Fibroblast of lung (primary cell): ENCODE measurements around the gene GSG1L. TPM values are rescaled to one million over a fixed set of nuclear protein-coding genes. Genes with fewer than 3 reads are reported as not detected.

Source experiments
- DNase-seq, 2 donors: peaks; one replicate each; pipeline versions ENCODE4 v3.0.0 to v3.0.0-alpha.2; 2010; ENCODE audit warnings: low read depth in 2 of 2
- H2AFZ ChIP-seq: 2 replicates; pipeline ENCODE4 v1.5.1; 2012; ENCODE audit warnings: low read length, control low read depth, inconsistent platforms
- H3K27ac ChIP-seq: 2 replicates; pipeline ENCODE4 v1.5.1; 2011; ENCODE audit warnings: low read length, control low read depth; ENCODE audit not compliant: insufficient read depth
- H3K27me3 ChIP-seq: 2 replicates; pipeline ENCODE4 v1.5.1; 2011; ENCODE audit warnings: mild to moderate bottlenecking, low read length; ENCODE audit not compliant: control insufficient read depth, insufficient read depth
- H3K36me3 ChIP-seq: 2 replicates; pipeline ENCODE4 v1.5.1; 2011; ENCODE audit warnings: low read length; ENCODE audit not compliant: control insufficient read depth, insufficient read depth
- H3K4me1 ChIP-seq: 2 replicates; pipeline ENCODE4 v1.5.1; 2011; ENCODE audit warnings: low read length; ENCODE audit not compliant: control insufficient read depth, insufficient read depth; ENCODE audit errors: extremely low read depth
- H3K4me2 ChIP-seq: 2 replicates; pipeline ENCODE4 v1.5.1; 2011; ENCODE audit warnings: low read length, control low read depth; ENCODE audit not compliant: insufficient read depth; ENCODE audit errors: extremely low read depth
- H3K4me3 ChIP-seq, 4 experiments: fragments of 200-600 bp in 1 of 4; sonication (generic) in 1 of 4; replicated peaks in 1 of 4; 2 replicates each; pipeline ENCODE4 v1.5.1; 2011 to 2016; ENCODE audit warnings: low read length in 4 of 4, low read depth in 3 of 4, mild to moderate bottlenecking in 3 of 4, control low read depth in 2 of 4, inconsistent platforms in 1 of 4, mixed read lengths in 1 of 4; ENCODE audit not compliant: insufficient read depth in 1 of 4; ENCODE audit errors: control extremely low read depth in 1 of 4
- H3K79me2 ChIP-seq: 2 replicates; pipeline ENCODE4 v1.5.1; 2012; ENCODE audit warnings: mild to moderate bottlenecking, low read length, inconsistent platforms; ENCODE audit not compliant: control insufficient read depth, insufficient read depth
- H3K9ac ChIP-seq: 2 replicates; pipeline ENCODE4 v1.5.1; 2011; ENCODE audit warnings: mild to moderate bottlenecking, low read length, control low read depth; ENCODE audit not compliant: insufficient read depth
- H3K9me3 ChIP-seq: 2 replicates; pipeline ENCODE4 v1.5.1; 2012; ENCODE audit warnings: low read depth, low read length; ENCODE audit not compliant: control insufficient read depth, insufficient read depth
- H4K20me1 ChIP-seq: 2 replicates; pipeline ENCODE4 v1.5.1; 2011; ENCODE audit warnings: low read length; ENCODE audit not compliant: control insufficient read depth, insufficient read depth; ENCODE audit errors: extremely low read depth
- CTCF ChIP-seq, 2 donors: IDR thresholded peaks in 1 of 2; conservative IDR thresholded peaks in 1 of 2; 1 replicate in 1 of 2; 2 replicates in 1 of 2; pipeline ENCODE4 v1.5.1; 2011 to 2012; ENCODE audit warnings: low read length in 2 of 2, control low read depth in 1 of 2, inconsistent platforms in 1 of 2, low read depth in 1 of 2, mild to moderate bottlenecking in 1 of 2
- EZH2 ChIP-seq: IDR thresholded peaks from 2 replicates; pipeline ENCODE4 v1.5.1; 2012; ENCODE audit warnings: low read length, control low read depth, mild to moderate bottlenecking; ENCODE audit errors: missing control alignments
- polyA plus RNA-seq, 2 donors: library from polyadenylated mRNA; depleted of rRNA in 1 of 2; stranded (reverse) in 1 of 2; unstranded in 1 of 2; fragments of >200 nt; gene quantifications; 2 replicates each; pipeline ENCODE4 v1.2.1, GENCODE V29; 2011 to 2012; ENCODE audit warnings: missing spikeins in 1 of 2
- total RNA-seq: library from RNA; depleted of rRNA; stranded (reverse); fragments of >200 nt; gene quantifications from 2 replicates; pipeline ENCODE4 v1.2.1, GENCODE V29; 2014

The GSG1L gene
- total and polyA plus RNA-seq, 2 donors (not counting 1 experiment from before 2014, with no cell fraction given): not detected

- no peaks in the 10 kb centered on the region for H3K9me3 ChIP-seq
- no peak overlapping the region for H3K4me2 ChIP-seq
- peaks cover 4% of the 10 kb centered on the region for H3K4me1 ChIP-seq
- H3K27me3 ChIP-seq: no peaks in the 10 kb centered on the region
- H4K20me1 ChIP-seq: no peaks in the 10 kb centered on the region
- DNase-seq: no peak
- H3K79me2 ChIP-seq: no peaks in the 10 kb centered on the region
- no peak overlapping the region for H2AFZ ChIP-seq
- H3K4me3 ChIP-seq: no peak overlapping the region
- no peak overlapping the region for H3K27ac ChIP-seq
- no peak overlapping the region for H3K9ac ChIP-seq
- TF ChIP-seq CTCF (conservative IDR thresholded peaks at IDR 0.05 in 1 of 2, IDR thresholded peaks at IDR 0.05 in 1 of 2; ENCODE audit: low read depth in 1 of 2, low read length in 2 of 2) (no peak), EZH2 (no peak)
- H3K36me3 ChIP-seq: peaks cover 3% of the 10 kb centered on the region
These were observed 302.7 kb downstream of the GSG1L start for GRCh38 chr16:27760789-27761176.

GRCh38 chr16:27759967-27760788 is 303.3 kb downstream of the GSG1L start:
- Histone ChIP-seq H3K4me2 (no peak overlapping the region), H3K4me1 (peaks cover 4% of the 10 kb centered on the region), H4K20me1 (no peaks in the 10 kb centered on the region), H3K9me3 (no peaks in the 10 kb centered on the region), H3K36me3 (peaks cover 3% of the 10 kb centered on the region), H3K9ac (no peak overlapping the region), H3K27ac (no peak overlapping the region), H2AFZ (no peak overlapping the region), H3K4me3 (no peak overlapping the region), H3K79me2 (no peaks in the 10 kb centered on the region), H3K27me3 (no peaks in the 10 kb centered on the region)
- TF ChIP-seq CTCF (conservative IDR thresholded peaks at IDR 0.05 in 1 of 2, IDR thresholded peaks at IDR 0.05 in 1 of 2; ENCODE audit: low read depth in 1 of 2, low read length in 2 of 2): no peak
- no peak for DNase-seq

GRCh38 chr16:27759301-27759871 is 304.1 kb downstream of the GSG1L start:
- DNase-seq: peak; percentile 55 to 87
- H3K36me3 ChIP-seq: peaks cover 3% of the 10 kb centered on the region
- no peak for TF ChIP-seq CTCF (conservative IDR thresholded peaks at IDR 0.05 in 1 of 2, IDR thresholded peaks at IDR 0.05 in 1 of 2; ENCODE audit: low read depth in 1 of 2, low read length in 2 of 2)
- TF ChIP-seq EZH2: no peak
- H3K27ac ChIP-seq: peak overlapping the region; percentile 38
- H4K20me1 ChIP-seq: no peaks in the 10 kb centered on the region
- peaks cover 4% of the 10 kb centered on the region for H3K4me1 ChIP-seq
- H3K27me3 ChIP-seq: no peaks in the 10 kb centered on the region
- no peak overlapping the region for H3K4me2 ChIP-seq
- H3K79me2 ChIP-seq: no peaks in the 10 kb centered on the region
- H2AFZ ChIP-seq: no peak overlapping the region
- H3K9me3 ChIP-seq: no peaks in the 10 kb centered on the region
- no peak overlapping the region for H3K9ac ChIP-seq
- H3K4me3 ChIP-seq: no peak overlapping the region
